DMS79 (cell line): ENCODE measurements around the gene PPP1R13L.

ENCODE experiments used
- DNase-seq: peaks from one replicate; lab custom pipeline; 2025; lab: John Stamatoyannopoulos, UW

The PPP1R13L gene

GRCh38 chr19:45405435-45406225 is 761 bp upstream of the PPP1R13L start:
- peak; percentile 67 for DNase-seq

- DNase-seq, result peak; percentile 33
Observed at GRCh38 chr19:45403781-45404556, 900 bp downstream of the PPP1R13L start.

- DNase-seq, result no peak
Observed at GRCh38 chr19:45403272-45403671, 1.6 kb downstream of the PPP1R13L start.

GRCh38 chr19:45402298-45403061 is 2.4 kb downstream of the PPP1R13L start:
- DNase-seq, result no peak

- DNase-seq, result no peak
Observed at GRCh38 chr19:45401815-45402214, 3.1 kb downstream of the PPP1R13L start.

- peak; percentile 7 for DNase-seq
Observed at GRCh38 chr19:45400192-45400591, 4.7 kb downstream of the PPP1R13L start.

GRCh38 chr19:45395821-45396617 is 8.8 kb downstream of the PPP1R13L start:
- no peak for DNase-seq

- DNase-seq, result no peak
Observed at GRCh38 chr19:45391871-45392665, 12.8 kb downstream of the PPP1R13L start.

GRCh38 chr19:45391346-45391745 is 13.5 kb downstream of the PPP1R13L start:
- DNase-seq, result no peak

- DNase-seq, result no peak
Observed at GRCh38 chr19:45385392-45386221, 19.3 kb downstream of the PPP1R13L start.

- DNase-seq, result no peak
Observed at GRCh38 chr19:45382426-45382825, 22.4 kb downstream of the PPP1R13L start.

GRCh38 chr19:45380107-45380506 is 24.8 kb downstream of the PPP1R13L start:
- no peak for DNase-seq

GRCh38 chr19:45376045-45376724 is 28.7 kb downstream of the PPP1R13L start:
- no peak for DNase-seq

- peak; percentile 95 for DNase-seq
Observed at GRCh38 chr19:45370410-45371204, 34.3 kb downstream of the PPP1R13L start, which contains the start of gene ERCC2. Gene ERCC2, minus strand, starts transcription at chr19:45370573. Its CDS starts 33 bp downstream, at chr19:45370540.

- no peak for DNase-seq
Observed at GRCh38 chr19:45368737-45369340, 36.0 kb downstream of the PPP1R13L start.

- DNase-seq, result no peak
Observed at GRCh38 chr19:45368127-45368526, 36.7 kb downstream of the PPP1R13L start.

GRCh38 chr19:45364696-45365095 is 40.2 kb downstream of the PPP1R13L start:
- no peak for DNase-seq
